ENCODE results near the gene FAM240B.

- no peak for TF ChIP-seq CTCF (IDR thresholded peaks at IDR 0.05)
- TF ChIP-seq POLR2A (IDR thresholded peaks at IDR 0.05; ENCODE audit: low read depth): no peak
- no peak for TF ChIP-seq EP300 (IDR thresholded peaks at IDR 0.05)
- no peak for TF ChIP-seq POLR2AphosphoS5 (IDR thresholded peaks at IDR 0.05)
Observed at GRCh38 chr9:38708759-38709158, 11.2 kb downstream of the FAM240B start.
